ENCODE data around the gene GSTCD. TPM values are rescaled to one million over a fixed set of nuclear protein-coding genes. Genes with fewer than 3 reads are reported as not detected.
"Not testable (repeated sequence)": the region's sequence is repeated elsewhere in the genome, so short reads cannot be mapped to it uniquely, and the experiment has no call there.

The GSTCD gene
- total RNA-seq, 4 donors from 2014 or later = 8.2 to 19.6 (median 11.4) TPM

DNA sequence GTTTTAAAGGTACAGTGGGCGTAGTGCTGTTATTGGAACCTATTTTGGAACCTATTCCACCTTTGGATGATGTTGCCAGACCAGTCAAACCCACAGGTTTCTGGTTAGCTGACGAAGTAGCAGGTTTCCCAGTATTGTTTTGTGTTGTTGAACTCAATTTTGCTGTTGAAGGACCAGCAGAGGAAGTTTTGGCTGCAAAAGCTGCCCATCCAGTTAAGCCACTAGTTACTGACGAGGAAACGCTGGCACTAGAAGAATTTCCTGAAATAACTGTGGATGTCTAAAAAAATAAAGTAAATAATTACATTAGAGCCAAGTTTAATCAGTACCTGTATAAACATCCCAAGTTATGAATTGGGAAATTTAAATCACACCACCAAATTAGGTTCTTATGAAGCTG, 25.5 kb upstream of the GSTCD start:
- TF ChIP-seq, protein P1, sequence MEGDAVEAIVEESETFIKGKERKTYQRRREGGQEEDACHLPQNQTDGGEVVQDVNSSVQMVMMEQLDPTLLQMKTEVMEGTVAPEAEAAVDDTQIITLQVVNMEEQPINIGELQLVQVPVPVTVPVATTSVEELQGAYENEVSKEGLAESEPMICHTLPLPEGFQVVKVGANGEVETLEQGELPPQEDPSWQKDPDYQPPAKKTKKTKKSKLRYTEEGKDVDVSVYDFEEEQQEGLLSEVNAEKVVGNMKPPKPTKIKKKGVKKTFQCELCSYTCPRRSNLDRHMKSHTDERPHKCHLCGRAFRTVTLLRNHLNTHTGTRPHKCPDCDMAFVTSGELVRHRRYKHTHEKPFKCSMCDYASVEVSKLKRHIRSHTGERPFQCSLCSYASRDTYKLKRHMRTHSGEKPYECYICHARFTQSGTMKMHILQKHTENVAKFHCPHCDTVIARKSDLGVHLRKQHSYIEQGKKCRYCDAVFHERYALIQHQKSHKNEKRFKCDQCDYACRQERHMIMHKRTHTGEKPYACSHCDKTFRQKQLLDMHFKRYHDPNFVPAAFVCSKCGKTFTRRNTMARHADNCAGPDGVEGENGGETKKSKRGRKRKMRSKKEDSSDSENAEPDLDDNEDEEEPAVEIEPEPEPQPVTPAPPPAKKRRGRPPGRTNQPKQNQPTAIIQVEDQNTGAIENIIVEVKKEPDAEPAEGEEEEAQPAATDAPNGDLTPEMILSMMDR (IDR thresholded peaks at IDR 0.05) = no peak
- no peak for TF ChIP-seq POLR2A (IDR thresholded peaks at IDR 0.05)
- no peak for TF ChIP-seq EP300 (IDR thresholded peaks at IDR 0.05)
- TF ChIP-seq POLR2AphosphoS5 (IDR thresholded peaks at IDR 0.05) = no peak
- DNase-seq (ENCODE audit: low spot score in 2 of 2) = no peak
- WGBS = 52% methylated on average over 4 of the region's 4 CpGs
- Histone ChIP-seq H3K36me3 (peaks cover 32% of the 10 kb centered on the region), H3K9me3 (no peaks in the 10 kb centered on the region), H3K27me3 (no peaks in the 10 kb centered on the region), H3K4me3 (no peak overlapping the region), H3K4me1 (no peaks in the 10 kb centered on the region), H3K27ac (no peak overlapping the region)

DNA sequence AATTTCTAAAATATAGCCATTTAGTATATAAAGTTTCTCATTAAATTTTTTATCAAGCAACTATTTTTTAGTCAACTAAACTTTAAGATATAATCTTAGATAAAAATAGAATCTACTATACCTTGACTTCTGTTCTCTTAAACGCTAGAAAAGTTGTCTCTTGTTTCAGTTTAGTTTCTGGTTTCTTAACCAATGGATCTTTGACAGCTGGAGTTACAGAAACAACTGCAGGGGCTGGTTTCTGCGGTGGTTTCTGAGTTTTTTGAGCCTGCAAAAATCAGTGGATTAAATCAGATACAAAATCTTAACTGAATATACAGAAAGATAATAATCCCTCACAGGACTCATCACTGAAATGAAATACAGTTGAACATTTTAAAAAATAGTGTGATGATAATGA, 22.0 kb upstream of the GSTCD start:
- H3K27ac ChIP-seq = no peak overlapping the region
- no peaks in the 10 kb centered on the region for H3K4me1 ChIP-seq
- no peaks in the 10 kb centered on the region for H3K27me3 ChIP-seq
- H3K4me3 ChIP-seq = no peak overlapping the region
- TF ChIP-seq EP300 (IDR thresholded peaks at IDR 0.05) (no peak), POLR2A (IDR thresholded peaks at IDR 0.05) (no peak), POLR2AphosphoS5 (IDR thresholded peaks at IDR 0.05) (no peak)
- TF ChIP-seq, protein P1 (IDR thresholded peaks at IDR 0.05) = no peak
- H3K9me3 ChIP-seq = no peaks in the 10 kb centered on the region
- no peak for DNase-seq (ENCODE audit: low spot score in 2 of 2)
- H3K36me3 ChIP-seq = peaks cover 54% of the 10 kb centered on the region
- WGBS = 86% methylated on average over 2 of the region's 2 CpGs

- H3K4me3 ChIP-seq; H3K4me1 ChIP-seq; DNase-seq (ENCODE audit: low spot score in 2 of 2); H3K27me3 ChIP-seq; H3K27ac ChIP-seq; H3K9me3 ChIP-seq: not testable (repeated sequence)
- 95% methylated on average over 5 of the region's 5 CpGs for WGBS
- peaks cover 59% of the 10 kb centered on the region for H3K36me3 ChIP-seq
Measured at GRCh38 chr4:105694812-105695211, 13.8 kb upstream of the GSTCD start.

DNA sequence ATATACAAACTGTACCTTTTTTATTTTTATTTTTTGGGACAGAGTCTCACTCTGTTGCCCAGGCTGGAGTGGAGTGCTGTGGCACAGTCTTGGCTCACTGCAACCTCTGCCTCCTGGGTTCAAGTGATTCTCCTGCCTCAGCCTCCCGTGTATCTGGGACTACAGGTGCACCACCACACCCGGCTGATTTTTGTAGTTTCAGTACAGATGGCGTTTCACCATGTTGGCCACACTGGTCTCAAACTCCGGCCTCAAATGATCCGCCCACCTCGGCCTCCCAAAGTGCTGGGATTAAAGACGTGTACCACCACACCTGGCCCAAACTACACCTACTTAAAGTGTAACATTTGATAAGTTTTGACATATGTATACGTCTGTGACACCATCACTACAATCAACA, 12.8 kb upstream of the GSTCD start:
- WGBS = 95% methylated on average over 8 of the region's 8 CpGs
- H3K36me3 ChIP-seq = peaks cover 54% of the 10 kb centered on the region
- not testable (repeated sequence) for H3K9me3 ChIP-seq; H3K27me3 ChIP-seq; H3K4me3 ChIP-seq; DNase-seq (ENCODE audit: low spot score in 2 of 2); H3K4me1 ChIP-seq; H3K27ac ChIP-seq

DNA sequence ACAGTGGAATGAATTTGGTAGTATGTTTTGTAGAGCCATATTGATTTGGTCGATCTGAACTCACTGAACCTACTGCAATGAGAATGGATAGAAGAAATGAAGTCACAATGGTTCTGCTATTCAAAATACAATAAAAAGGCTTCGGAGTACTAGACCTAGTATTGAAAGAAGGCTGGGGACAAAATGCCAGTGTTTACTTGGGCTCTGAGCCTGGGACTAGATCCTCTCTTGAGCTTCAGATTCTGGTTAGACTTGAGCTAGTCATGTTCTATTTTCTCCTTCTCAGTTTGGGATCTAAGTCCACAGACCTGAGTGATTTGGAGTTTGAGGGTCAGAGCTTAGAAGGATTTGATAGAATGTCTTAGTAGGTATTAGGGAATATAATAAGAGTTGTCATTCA, 10.0 kb upstream of the GSTCD start:
- Histone ChIP-seq H3K27me3 (no peaks in the 10 kb centered on the region), H3K9me3 (no peaks in the 10 kb centered on the region), H3K4me1 (no peaks in the 10 kb centered on the region), H3K36me3 (peaks cover 35% of the 10 kb centered on the region), H3K27ac (no peak overlapping the region), H3K4me3 (no peak overlapping the region)
- WGBS = 88% methylated on average over 2 of the region's 2 CpGs
- TF ChIP-seq EP300 (IDR thresholded peaks at IDR 0.05) (no peak), POLR2AphosphoS5 (IDR thresholded peaks at IDR 0.05) (no peak), POLR2A (IDR thresholded peaks at IDR 0.05) (no peak)
- TF ChIP-seq, protein P1 (IDR thresholded peaks at IDR 0.05) = no peak
- no peak for DNase-seq (ENCODE audit: low spot score in 2 of 2)

- 24% methylated on average over 7 of the region's 7 CpGs for WGBS
- no peaks in the 10 kb centered on the region for H3K9me3 ChIP-seq
- no peak for DNase-seq (ENCODE audit: low spot score in 2 of 2)
- H3K27me3 ChIP-seq = no peaks in the 10 kb centered on the region
- H3K4me1 ChIP-seq = peaks cover 25% of the 10 kb centered on the region
- H3K4me3 ChIP-seq = peak overlapping the region; percentile 77
- H3K27ac ChIP-seq = peak overlapping the region; percentile 68
- H3K36me3 ChIP-seq = no peaks in the 10 kb centered on the region
- TF ChIP-seq, protein P1 (IDR thresholded peaks at IDR 0.05) = no peak
- TF ChIP-seq EP300 (IDR thresholded peaks at IDR 0.05) (no peak), POLR2A (IDR thresholded peaks at IDR 0.05) (no peak), POLR2AphosphoS5 (IDR thresholded peaks at IDR 0.05) (no peak)
Measured at GRCh38 chr4:105707782-105708180, 803 bp upstream of the GSTCD start.
